HepG2 (cell line): ENCODE data around the gene CPEB4. TPM values are rescaled to one million over a fixed set of nuclear protein-coding genes. Genes with fewer than 3 reads are reported as not detected.

ENCODE experiments used
- ATAC-seq: fragments of 200-7000 bp; cut with Tn5 transposase; 3 replicates; pipeline ENCODE4 v1.9.1; 2020; ENCODE audit warnings: mild to moderate bottlenecking, moderate library complexity
- BruUV-seq: library from RNA; stranded (reverse); fragments of 400-500 nt; replicated peaks from 2 replicates; lab custom pipeline; 2021; lab: Mats Ljungman, UMichigan
- CTCF ChIA-PET: fragments of 300-600 bp; formaldehyde crosslinking; extraction: SDS; loops from one replicate; lab custom pipeline; 2021; ENCODE audit warnings: low total read pairs, inconsistent platforms, low intra/inter-chr PET ratio; lab: Yijun Ruan, JAX
- POLR2A ChIA-PET: fragments of 350-600 bp; sonication (Branson Sonifier 250); formaldehyde crosslinking; loops from one replicate; lab custom pipeline; 2020; ENCODE audit warnings: antibody characterized with exemption, inconsistent platforms; lab: Yijun Ruan, JAX
- DNase-seq: peaks from one replicate; pipeline ENCODE4 v3.0.0-alpha.2; 2015; ENCODE audit warnings: low spot score
- FAIRE-seq: peaks from 3 replicates; lab custom pipeline; 2011; peaks lifted over from hg19 to GRCh38; lab: Jason Lieb, UNC
- H2AFZ ChIP-seq: one replicate; pipeline ENCODE4 v1.6.1; 2011; ENCODE audit warnings: low read length, inconsistent platforms
- H3K27ac ChIP-seq: fragments of 300-600 bp; 3 replicates; pipeline ENCODE4 v1.8.0; 2011; ENCODE audit warnings: mixed run types, mild to moderate bottlenecking, mixed read lengths, low read length, inconsistent platforms; ENCODE audit not compliant: insufficient read depth; ENCODE audit errors: extremely low read length
- H3K27me3 ChIP-seq, 2 experiments: fragments of 200-600 bp in 1 of 2; 2 replicates in 1 of 2; 3 replicates in 1 of 2; pipeline versions ENCODE4 v1.6.0 to v1.8.0; 2011; ENCODE audit warnings: low read length in 2 of 2, mild to moderate bottlenecking in 2 of 2, moderate library complexity in 2 of 2, inconsistent platforms in 1 of 2; ENCODE audit not compliant: insufficient read depth in 2 of 2, control insufficient read depth in 1 of 2
- H3K36me3 ChIP-seq, 2 experiments: fragments of 200-600 bp in 1 of 2; replicated peaks in 1 of 2; 2 replicates in 1 of 2; 3 replicates in 1 of 2; pipeline versions ENCODE4 v1.5.1 to v1.8.0; 2011; ENCODE audit warnings: low read length in 2 of 2, inconsistent platforms in 1 of 2; ENCODE audit not compliant: insufficient read depth in 2 of 2, control insufficient read depth in 1 of 2
- H3K4me1 ChIP-seq: 2 replicates; pipeline ENCODE4 v1.5.1; 2012; ENCODE audit warnings: low read length, inconsistent platforms; ENCODE audit not compliant: insufficient read depth
- H3K4me2 ChIP-seq: 2 replicates; pipeline ENCODE4 v1.6.0; 2011; ENCODE audit warnings: low read depth, low read length, inconsistent platforms
- H3K4me3 ChIP-seq, 3 experiments: fragments of 200-600 bp in 1 of 3; sonication (generic), shearing (Covaris generic) in 1 of 3; replicated peaks in 1 of 3; 2 replicates each; pipeline ENCODE4 v1.5.1; 2011 to 2016; ENCODE audit warnings: low read length in 3 of 3, inconsistent platforms in 2 of 3, low read depth in 2 of 3, mild to moderate bottlenecking in 2 of 3, control low read depth in 1 of 3, mixed read lengths in 1 of 3; ENCODE audit not compliant: insufficient read depth in 1 of 3
- H3K79me2 ChIP-seq: one replicate; pipeline ENCODE4 v1.6.1; 2011; ENCODE audit warnings: low read length, inconsistent platforms; ENCODE audit not compliant: insufficient read depth
- H3K9ac ChIP-seq: 2 replicates; pipeline ENCODE4 v1.6.0; 2011; ENCODE audit warnings: mild to moderate bottlenecking, low read depth, low read length, inconsistent platforms; ENCODE audit not compliant: insufficient read depth
- H3K9me3 ChIP-seq: 2 replicates; pipeline ENCODE4 v1.5.1; 2012; ENCODE audit warnings: mild to moderate bottlenecking, low read length
- H4K20me1 ChIP-seq: 2 replicates; pipeline ENCODE4 v1.6.0; 2011; ENCODE audit warnings: inconsistent platforms, mild to moderate bottlenecking, low read length, moderate library complexity; ENCODE audit not compliant: insufficient read depth
- BCL6 ChIP-seq: IDR thresholded peaks from 2 replicates; pipeline ENCODE4 v1.6.1; 2016; ENCODE audit warnings: missing genetic modification reagents, missing compliant biosample characterization
- CC2D1A ChIP-seq: sonication (generic); formaldehyde crosslinking; IDR thresholded peaks from 2 replicates; pipeline ENCODE4 v1.8.1; 2023; ENCODE audit warnings: mild to moderate bottlenecking, missing genetic modification reagents
- FLYWCH1 ChIP-seq: sonication (generic); formaldehyde crosslinking; IDR thresholded peaks from 2 replicates; pipeline ENCODE4 v1.8.1; 2023; ENCODE audit warnings: mild to moderate bottlenecking, missing genetic modification reagents
- MAZ ChIP-seq, 2 experiments: sonication (generic) in 1 of 2; formaldehyde crosslinking in 1 of 2; IDR thresholded peaks; 2 replicates each; pipeline versions ENCODE4 v1.5.0 to v1.6.1; 2012 to 2020; ENCODE audit warnings: low read depth in 2 of 2, mild to moderate bottlenecking in 2 of 2, borderline replicate concordance in 1 of 2, improper control_type of control experiment in 1 of 2, low read length in 1 of 2, missing genetic modification reagents in 1 of 2, moderate library complexity in 1 of 2
- RARA ChIP-seq: IDR thresholded peaks from 2 replicates; pipeline ENCODE4 v1.6.1; 2016; ENCODE audit warnings: missing genetic modification reagents, missing compliant biosample characterization
- RFX3 ChIP-seq: IDR thresholded peaks from 2 replicates; pipeline ENCODE4 v1.6.1; 2016; ENCODE audit warnings: missing biosample characterization, missing genetic modification reagents
- RNF2 ChIP-seq: fragments of 450-650 bp; conservative IDR thresholded peaks from 2 replicates; pipeline ENCODE4 v1.6.1; 2016; ENCODE audit warnings: low read depth
- RXRA ChIP-seq: sonication (generic); formaldehyde crosslinking; IDR thresholded peaks from 2 replicates; pipeline ENCODE4 v1.5.1; 2020; ENCODE audit warnings: missing genetic modification reagents
- TGIF2 ChIP-seq: IDR thresholded peaks from 2 replicates; pipeline ENCODE4 v1.6.1; 2016; ENCODE audit warnings: control low read depth, missing compliant biosample characterization
- ZNF317 ChIP-seq: sonication (generic); formaldehyde crosslinking; IDR thresholded peaks from 2 replicates; pipeline ENCODE4 v1.5.0; 2020; ENCODE audit warnings: mild to moderate bottlenecking, missing genetic modification reagents
- ZNF484 ChIP-seq: sonication (generic); formaldehyde crosslinking; IDR thresholded peaks from 2 replicates; pipeline ENCODE4 v1.5.1; 2020; ENCODE audit warnings: mild to moderate bottlenecking, low read depth, missing genetic modification reagents, borderline replicate concordance
- ZNF564 ChIP-seq: sonication (generic); formaldehyde crosslinking; IDR thresholded peaks from 2 replicates; pipeline ENCODE4 v1.8.1; 2023; ENCODE audit warnings: mild to moderate bottlenecking, missing genetic modification reagents
- ZNF816 ChIP-seq: sonication (generic); formaldehyde crosslinking; IDR thresholded peaks from 2 replicates; pipeline ENCODE4 v1.8.0; 2022; ENCODE audit warnings: missing genetic modification reagents, mild to moderate bottlenecking, borderline replicate concordance
- WGBS: methylation state at CpG from one replicate; pipeline ENCODE4 v1.1.6; 2017; ENCODE audit warnings: low lambda C conversion rate; 5-methylcytosine and 5-hydroxymethylcytosine counted together
- in situ Hi-C: cut with HindIII; loops from 2 replicates; pipeline ENCODE4 v1.10.0; 2017; ENCODE audit warnings: low pct_unique_long_range_greater_than_20kb; ENCODE audit not compliant: extremely low pct_ligation_motif_present
- intact Hi-C: fragments of 100-400 bp; cut with micrococcal nuclease; formaldehyde crosslinking; loops from one replicate; pipeline ENCODE4 v1.10.0; 2022; ENCODE audit not compliant: unreplicated experiment
- polyA plus RNA-seq, 8 experiments: library from polyadenylated mRNA; depleted of rRNA in 3 of 8; stranded (reverse) in 7 of 8; unstranded in 1 of 8; fragments of >200 nt; fragmentation: Illumina TruSeq in 4 of 8; extraction: Trizol in 4 of 8; gene quantifications; 2 replicates each; pipeline versions ENCODE4 v1.2.1 to v1.2.3, GENCODE V29; 2011 to 2016; ENCODE audit warnings: low read depth in 4 of 8, missing spikeins in 1 of 8, mixed read lengths in 1 of 8; ENCODE audit not compliant: insufficient read depth in 1 of 8
- total RNA-seq, 5 experiments: library from RNA; depleted of rRNA; stranded (reverse); fragments of >200 nt; fragmentation: Illumina TruSeq; extraction: Trizol; gene quantifications; 2 replicates each; pipeline ENCODE4 v1.2.3, GENCODE V29; 2016; ENCODE audit warnings: low read depth in 1 of 5
- TF ChIP-seq, protein P1 (sequence below): sonication (generic); formaldehyde crosslinking; IDR thresholded peaks from 2 replicates; pipeline ENCODE4 v1.8.0; 2022; ENCODE audit warnings: missing genetic modification reagents, mild to moderate bottlenecking, moderate library complexity, borderline replicate concordance
- TF ChIP-seq, protein P2 (sequence below): sonication (generic); formaldehyde crosslinking; conservative IDR thresholded peaks from 2 replicates; pipeline ENCODE4 v1.4.0; 2020; ENCODE audit warnings: mild to moderate bottlenecking, missing genetic modification reagents, moderate library complexity
- TF ChIP-seq, protein P3 (sequence below): sonication (generic); formaldehyde crosslinking; IDR thresholded peaks from 2 replicates; pipeline ENCODE4 v1.9.0; 2021; ENCODE audit warnings: missing genetic modification reagents, borderline replicate concordance

CPEB4 gene
- total and polyA plus RNA-seq, 2 of the 13 experiments (the other 11 are each of a cell fraction or from before 2014, with no cell fraction given) = 7.7 to 26.7 TPM

DNA sequence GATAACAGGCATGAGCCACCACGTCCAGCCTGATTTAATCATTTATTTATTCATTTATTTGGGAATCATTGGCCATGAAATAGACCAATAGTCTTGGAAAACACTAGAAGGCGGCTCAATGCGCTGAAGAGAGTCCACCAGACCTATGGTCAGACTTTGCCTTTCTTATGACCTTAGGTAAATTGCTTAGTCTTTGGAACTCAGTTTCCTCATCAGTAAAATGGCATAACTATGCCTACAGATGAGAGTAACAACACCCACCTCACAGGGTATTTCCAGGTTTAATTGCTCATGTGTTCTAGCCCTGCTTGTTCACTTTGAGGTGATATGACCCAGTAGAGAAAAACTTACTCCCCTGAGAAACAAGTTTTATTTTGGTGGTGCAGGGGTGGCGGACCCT lies 38.2 kb upstream of the CPEB4 start (continued):
- TF ChIP-seq, protein P1, sequence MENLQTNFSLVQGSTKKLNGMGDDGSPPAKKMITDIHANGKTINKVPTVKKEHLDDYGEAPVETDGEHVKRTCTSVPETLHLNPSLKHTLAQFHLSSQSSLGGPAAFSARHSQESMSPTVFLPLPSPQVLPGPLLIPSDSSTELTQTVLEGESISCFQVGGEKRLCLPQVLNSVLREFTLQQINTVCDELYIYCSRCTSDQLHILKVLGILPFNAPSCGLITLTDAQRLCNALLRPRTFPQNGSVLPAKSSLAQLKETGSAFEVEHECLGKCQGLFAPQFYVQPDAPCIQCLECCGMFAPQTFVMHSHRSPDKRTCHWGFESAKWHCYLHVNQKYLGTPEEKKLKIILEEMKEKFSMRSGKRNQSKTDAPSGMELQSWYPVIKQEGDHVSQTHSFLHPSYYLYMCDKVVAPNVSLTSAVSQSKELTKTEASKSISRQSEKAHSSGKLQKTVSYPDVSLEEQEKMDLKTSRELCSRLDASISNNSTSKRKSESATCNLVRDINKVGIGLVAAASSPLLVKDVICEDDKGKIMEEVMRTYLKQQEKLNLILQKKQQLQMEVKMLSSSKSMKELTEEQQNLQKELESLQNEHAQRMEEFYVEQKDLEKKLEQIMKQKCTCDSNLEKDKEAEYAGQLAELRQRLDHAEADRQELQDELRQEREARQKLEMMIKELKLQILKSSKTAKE (CRISPR knock-in tag) = no peak
- TF ChIP-seq ZNF317 (CRISPR knock-in tag) (no peak), ZNF564 (no peak), MAZ (IDR thresholded peaks at IDR 0.05; ENCODE audit: borderline replicate concordance, low read depth, low read length) (no peak), MAZ (CRISPR knock-in tag; IDR thresholded peaks at IDR 0.05; ENCODE audit: low read depth) (no peak), BCL6 (CRISPR knock-in tag) (no peak)

DNA sequence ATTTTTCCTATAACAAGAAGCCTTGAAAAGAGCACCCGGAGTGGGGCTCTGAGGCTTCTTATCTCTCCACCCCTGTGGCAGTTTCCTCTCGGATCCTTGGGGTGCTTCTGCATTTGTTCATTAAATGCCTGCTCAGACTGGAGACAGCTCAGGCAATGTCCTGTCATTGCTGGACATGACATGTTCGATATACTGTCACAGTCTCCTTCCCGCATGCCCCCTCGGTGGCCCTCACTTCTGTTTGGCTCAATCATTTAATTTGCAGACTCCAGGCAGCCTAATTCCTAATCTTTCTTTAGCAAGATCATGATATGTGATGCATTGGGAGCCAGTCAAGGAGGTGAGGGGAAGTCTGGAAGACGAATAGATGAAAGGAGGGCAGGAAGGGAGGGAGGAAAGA lies 37.5 kb upstream of the CPEB4 start:
- Histone ChIP-seq H3K27ac (no peak overlapping the region), H3K27me3 (peaks cover 0 to 4% of the 10 kb centered on the region in 2 experiments; a peak in 2 of 5 replicates), H3K79me2 (no peaks in the 10 kb centered on the region), H3K9ac (no peak overlapping the region), H3K4me1 (peaks cover 42% of the 10 kb centered on the region), H4K20me1 (no peaks in the 10 kb centered on the region), H3K36me3 (no peaks in the 10 kb centered on the region), H3K9me3 (peaks cover 8% of the 10 kb centered on the region; the same call in 1 of the 2 replicates), H3K4me3 (no peak overlapping the region), H3K4me2 (no peak overlapping the region), H2AFZ (no peak overlapping the region)
- in situ Hi-C loops = no loop called here
- ChIA-PET CTCF (no interaction called here), POLR2A (no interaction called here)
- WGBS = 43% methylated on average over 6 of the region's 6 CpGs
- ATAC-seq (no peak), FAIRE-seq (no peak), DNase-seq (no peak)
- intact Hi-C loops = no loop called here
- no TSS peak for BruUV-seq
- TF ChIP-seq, protein P2, sequence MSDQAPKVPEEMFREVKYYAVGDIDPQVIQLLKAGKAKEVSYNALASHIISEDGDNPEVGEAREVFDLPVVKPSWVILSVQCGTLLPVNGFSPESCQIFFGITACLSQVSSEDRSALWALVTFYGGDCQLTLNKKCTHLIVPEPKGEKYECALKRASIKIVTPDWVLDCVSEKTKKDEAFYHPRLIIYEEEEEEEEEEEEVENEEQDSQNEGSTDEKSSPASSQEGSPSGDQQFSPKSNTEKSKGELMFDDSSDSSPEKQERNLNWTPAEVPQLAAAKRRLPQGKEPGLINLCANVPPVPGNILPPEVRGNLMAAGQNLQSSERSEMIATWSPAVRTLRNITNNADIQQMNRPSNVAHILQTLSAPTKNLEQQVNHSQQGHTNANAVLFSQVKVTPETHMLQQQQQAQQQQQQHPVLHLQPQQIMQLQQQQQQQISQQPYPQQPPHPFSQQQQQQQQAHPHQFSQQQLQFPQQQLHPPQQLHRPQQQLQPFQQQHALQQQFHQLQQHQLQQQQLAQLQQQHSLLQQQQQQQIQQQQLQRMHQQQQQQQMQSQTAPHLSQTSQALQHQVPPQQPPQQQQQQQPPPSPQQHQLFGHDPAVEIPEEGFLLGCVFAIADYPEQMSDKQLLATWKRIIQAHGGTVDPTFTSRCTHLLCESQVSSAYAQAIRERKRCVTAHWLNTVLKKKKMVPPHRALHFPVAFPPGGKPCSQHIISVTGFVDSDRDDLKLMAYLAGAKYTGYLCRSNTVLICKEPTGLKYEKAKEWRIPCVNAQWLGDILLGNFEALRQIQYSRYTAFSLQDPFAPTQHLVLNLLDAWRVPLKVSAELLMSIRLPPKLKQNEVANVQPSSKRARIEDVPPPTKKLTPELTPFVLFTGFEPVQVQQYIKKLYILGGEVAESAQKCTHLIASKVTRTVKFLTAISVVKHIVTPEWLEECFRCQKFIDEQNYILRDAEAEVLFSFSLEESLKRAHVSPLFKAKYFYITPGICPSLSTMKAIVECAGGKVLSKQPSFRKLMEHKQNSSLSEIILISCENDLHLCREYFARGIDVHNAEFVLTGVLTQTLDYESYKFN (CRISPR knock-in tag) = no peak
- TF ChIP-seq ZNF484 (CRISPR knock-in tag) (no peak), RARA (CRISPR knock-in tag) (no peak), RXRA (CRISPR knock-in tag) (no peak), RNF2 (no peak), ZNF816 (CRISPR knock-in tag) (no peak), TGIF2 (CRISPR knock-in tag) (no peak), CC2D1A (CRISPR knock-in tag) (no peak), FLYWCH1 (no peak), RFX3 (CRISPR knock-in tag) (no peak)
- TF ChIP-seq, protein P3, sequence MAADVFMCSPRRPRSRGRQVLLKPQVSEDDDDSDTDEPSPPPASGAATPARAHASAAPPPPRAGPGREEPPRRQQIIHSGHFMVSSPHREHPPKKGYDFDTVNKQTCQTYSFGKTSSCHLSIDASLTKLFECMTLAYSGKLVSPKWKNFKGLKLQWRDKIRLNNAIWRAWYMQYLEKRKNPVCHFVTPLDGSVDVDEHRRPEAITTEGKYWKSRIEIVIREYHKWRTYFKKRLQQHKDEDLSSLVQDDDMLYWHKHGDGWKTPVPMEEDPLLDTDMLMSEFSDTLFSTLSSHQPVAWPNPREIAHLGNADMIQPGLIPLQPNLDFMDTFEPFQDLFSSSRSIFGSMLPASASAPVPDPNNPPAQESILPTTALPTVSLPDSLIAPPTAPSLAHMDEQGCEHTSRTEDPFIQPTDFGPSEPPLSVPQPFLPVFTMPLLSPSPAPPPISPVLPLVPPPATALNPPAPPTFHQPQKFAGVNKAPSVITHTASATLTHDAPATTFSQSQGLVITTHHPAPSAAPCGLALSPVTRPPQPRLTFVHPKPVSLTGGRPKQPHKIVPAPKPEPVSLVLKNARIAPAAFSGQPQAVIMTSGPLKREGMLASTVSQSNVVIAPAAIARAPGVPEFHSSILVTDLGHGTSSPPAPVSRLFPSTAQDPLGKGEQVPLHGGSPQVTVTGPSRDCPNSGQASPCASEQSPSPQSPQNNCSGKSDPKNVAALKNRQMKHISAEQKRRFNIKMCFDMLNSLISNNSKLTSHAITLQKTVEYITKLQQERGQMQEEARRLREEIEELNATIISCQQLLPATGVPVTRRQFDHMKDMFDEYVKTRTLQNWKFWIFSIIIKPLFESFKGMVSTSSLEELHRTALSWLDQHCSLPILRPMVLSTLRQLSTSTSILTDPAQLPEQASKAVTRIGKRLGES (CRISPR knock-in tag) = no peak
